HS-5 (cell line): Measurements from ENCODE around the gene HGFAC.

Experiments
- DNase-seq: peaks from one replicate; pipeline ENCODE4 v3.0.0-alpha.2; 2012; ENCODE audit warnings: low read depth

The HGFAC gene

GRCh38 chr4:3426465-3427133, 15.2 kb upstream of the HGFAC start:
- no peak for DNase-seq

- no peak for DNase-seq
Measured at GRCh38 chr4:3427134-3427476, 14.7 kb upstream of the HGFAC start.

GRCh38 chr4:3427706-3428446, 13.9 kb upstream of the HGFAC start:
- DNase-seq = no peak

- no peak for DNase-seq
Measured at GRCh38 chr4:3429651-3430050, 12.1 kb upstream of the HGFAC start.

GRCh38 chr4:3430524-3430923, 11.2 kb upstream of the HGFAC start:
- no peak for DNase-seq

- DNase-seq = no peak
Measured at GRCh38 chr4:3431446-3431993, 10.2 kb upstream of the HGFAC start.

- DNase-seq = no peak
Measured at GRCh38 chr4:3432381-3432790, 9.4 kb upstream of the HGFAC start.

GRCh38 chr4:3433138-3433869, 8.5 kb upstream of the HGFAC start:
- no peak for DNase-seq

GRCh38 chr4:3434881-3435685, 6.7 kb upstream of the HGFAC start:
- no peak for DNase-seq

GRCh38 chr4:3435686-3435956, 6.1 kb upstream of the HGFAC start:
- DNase-seq = no peak

- DNase-seq = no peak
Measured at GRCh38 chr4:3436048-3436797, 5.5 kb upstream of the HGFAC start.

- peak; percentile 32 for DNase-seq
Measured at GRCh38 chr4:3436798-3437581, 4.8 kb upstream of the HGFAC start.

- no peak for DNase-seq
Measured at GRCh38 chr4:3437582-3437936, 4.2 kb upstream of the HGFAC start.

GRCh38 chr4:3437998-3438846, 3.5 kb upstream of the HGFAC start:
- no peak for DNase-seq

- DNase-seq = no peak
Measured at GRCh38 chr4:3438847-3439180, 3.0 kb upstream of the HGFAC start.

- DNase-seq = no peak
Measured at GRCh38 chr4:3439391-3439790, 2.4 kb upstream of the HGFAC start.

GRCh38 chr4:3440011-3440410, 1.8 kb upstream of the HGFAC start:
- no peak for DNase-seq

GRCh38 chr4:3440979-3441500, 728 bp upstream of the HGFAC start:
- DNase-seq = no peak

- DNase-seq = no peak
Measured at GRCh38 chr4:3442460-3442958, 741 bp downstream of the HGFAC start.
